BLaER1 treated with 17β-estradiol and CSF1 and Interleukin-3, amounts not matched to agents 10 nM and 100 nM (cell line): ENCODE data around the gene GRAMD1B.

Source experiments
- H3K27ac ChIP-seq, 11 experiments: shearing (Covaris generic); formaldehyde crosslinking; 2 replicates each; pipeline ENCODE4 v1.8.1; 2022
- H3K27me3 ChIP-seq, 11 experiments: shearing (Covaris generic); formaldehyde crosslinking; 2 replicates each; pipeline ENCODE4 v1.8.1; 2022
- H3K36me3 ChIP-seq, 11 experiments: shearing (Covaris generic); formaldehyde crosslinking; 2 replicates each; pipeline ENCODE4 v1.8.1; 2022
- H3K4me1 ChIP-seq, 10 experiments: shearing (Covaris generic); formaldehyde crosslinking; 2 replicates each; pipeline ENCODE4 v1.8.1; 2022
- H3K4me2 ChIP-seq, 11 experiments: shearing (Covaris generic); formaldehyde crosslinking; 2 replicates each; pipeline ENCODE4 v1.8.1; 2022
- H3K4me3 ChIP-seq, 10 experiments: shearing (Covaris generic); formaldehyde crosslinking; 2 replicates each; pipeline ENCODE4 v1.8.1; 2022
- H3K9ac ChIP-seq, 11 experiments: shearing (Covaris generic); formaldehyde crosslinking; 2 replicates each; pipeline ENCODE4 v1.8.1; 2022
- H3K9me3 ChIP-seq, 11 experiments: shearing (Covaris generic); formaldehyde crosslinking; replicated peaks in 1 of 11; 2 replicates each; pipeline ENCODE4 v1.8.1; 2022
- H4K20me1 ChIP-seq, 11 experiments: shearing (Covaris generic); formaldehyde crosslinking; 2 replicates each; pipeline ENCODE4 v1.8.1; 2022
- Cebpa-rat ChIP-seq, 11 experiments: shearing (Covaris generic); IDR thresholded peaks; 2 replicates each; pipeline ENCODE4 v1.8.1; 2022

Gene GRAMD1B

DNA sequence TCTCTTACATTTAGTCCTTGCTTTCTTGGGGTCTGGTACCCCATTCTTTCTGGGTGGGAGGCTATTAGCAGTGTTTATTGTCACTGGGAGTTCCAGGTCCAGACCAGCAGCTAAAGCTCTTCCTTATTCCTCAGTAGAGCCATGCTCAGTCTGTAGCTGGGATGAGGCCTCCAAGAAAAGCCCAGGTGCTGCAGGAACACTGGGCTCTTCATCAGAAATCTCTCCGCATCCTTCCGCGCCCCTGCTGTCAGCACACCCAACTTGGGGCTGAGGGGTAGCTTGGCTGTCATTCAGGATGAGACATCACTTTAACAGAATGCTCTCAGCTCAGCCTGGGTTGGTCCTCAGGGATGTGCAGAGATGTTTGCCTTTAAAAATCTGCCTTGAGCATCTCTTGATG is 97.5 kb downstream of the GRAMD1B start:
- H3K9ac ChIP-seq, result no peak overlapping the region
- H3K27me3 ChIP-seq, result no peaks in the 10 kb centered on the region
- H3K9me3 ChIP-seq, result no peaks in the 10 kb centered on the region
- H3K4me3 ChIP-seq, result no peak overlapping the region
- peaks cover 0 to 24% (median 0%) of the 10 kb centered on the region in 11 experiments; a peak in 6 of 22 replicates for H4K20me1 ChIP-seq
- no peak overlapping the region for H3K27ac ChIP-seq
- no peak for TF ChIP-seq Cebpa-rat (IDR thresholded peaks at IDR 0.05)
- H3K4me1 ChIP-seq, result no peaks in the 10 kb centered on the region; a peak in 1 of 20 replicates
- H3K4me2 ChIP-seq, result no peak overlapping the region
- 0 out of 22 replicates have a peak, but pooled peaks cover 0 to 5% (median 0%) of the 10 kb centered on the region in 11 experiments for H3K36me3 ChIP-seq

DNA sequence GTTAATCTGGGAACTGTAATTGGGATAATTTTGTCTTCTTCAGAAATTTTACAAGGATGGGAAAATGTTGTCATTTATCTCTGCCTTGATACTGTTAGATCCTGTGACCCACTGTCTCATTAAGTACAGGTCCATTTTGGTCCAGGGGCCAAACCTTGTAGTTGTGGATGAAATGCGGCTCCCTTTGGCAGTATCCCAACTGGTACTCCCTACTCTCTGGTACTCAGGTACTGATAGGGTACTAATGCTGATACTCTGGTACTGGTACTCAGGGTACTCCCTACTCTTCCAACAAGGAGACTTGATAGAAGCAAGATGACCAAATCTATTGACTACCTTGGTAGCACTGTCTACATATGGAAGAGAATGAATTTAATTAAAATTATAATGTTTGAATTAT is 97.9 kb downstream of the GRAMD1B start:
- H4K20me1 ChIP-seq, result peaks cover 0 to 24% (median 0%) of the 10 kb centered on the region in 11 experiments; a peak in 6 of 22 replicates

DNA sequence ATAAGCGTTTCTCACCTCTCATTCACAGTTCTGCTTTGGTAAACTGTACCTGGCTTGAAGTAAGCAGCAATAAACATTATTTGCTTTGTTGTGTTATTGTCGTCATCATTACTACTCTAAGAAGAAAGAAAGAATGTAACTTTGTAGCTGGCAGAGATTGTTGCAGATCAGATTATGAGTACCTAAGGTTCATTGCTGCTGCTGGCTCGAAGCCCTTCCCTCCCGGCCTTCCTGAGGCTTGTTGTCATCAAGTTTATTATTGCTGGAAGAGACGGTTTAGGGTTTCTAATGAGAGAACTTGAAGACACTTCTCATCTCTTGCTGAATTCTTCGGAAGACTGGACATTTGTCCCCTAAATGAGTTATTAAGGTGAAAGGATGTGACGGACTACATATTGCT is 101.3 kb downstream of the GRAMD1B start:
- H3K4me2 ChIP-seq, result no peak overlapping the region
- H3K36me3 ChIP-seq, result 0 out of 22 replicates have a peak, but pooled peaks cover 0 to 7% (median 0%) of the 10 kb centered on the region in 11 experiments
- H3K4me3 ChIP-seq, result no peak overlapping the region
- H3K4me1 ChIP-seq, result peaks cover 0 to 7% (median 0%) of the 10 kb centered on the region in 10 experiments; a peak in 4 of 20 replicates
- H3K9me3 ChIP-seq, result no peaks in the 10 kb centered on the region
- peaks cover 0 to 14% (median 0%) of the 10 kb centered on the region in 11 experiments; a peak in 4 of 22 replicates for H4K20me1 ChIP-seq
- H3K27ac ChIP-seq, result no peak overlapping the region
- no peak for TF ChIP-seq Cebpa-rat (IDR thresholded peaks at IDR 0.05)
- no peaks in the 10 kb centered on the region for H3K27me3 ChIP-seq
- H3K9ac ChIP-seq, result no peak overlapping the region

More for the DNA sequence above, 97.9 kb downstream of the GRAMD1B start:
- H3K4me3 ChIP-seq, result no peak overlapping the region
- no peak overlapping the region for H3K4me2 ChIP-seq
- no peak overlapping the region for H3K27ac ChIP-seq
- H3K9me3 ChIP-seq, result no peaks in the 10 kb centered on the region
- no peak for TF ChIP-seq Cebpa-rat (IDR thresholded peaks at IDR 0.05)
- no peaks in the 10 kb centered on the region; a peak in 1 of 20 replicates for H3K4me1 ChIP-seq
- no peaks in the 10 kb centered on the region for H3K27me3 ChIP-seq
- H3K36me3 ChIP-seq, result 0 out of 22 replicates have a peak, but pooled peaks cover 0 to 7% (median 0%) of the 10 kb centered on the region in 11 experiments
- no peak overlapping the region for H3K9ac ChIP-seq

DNA sequence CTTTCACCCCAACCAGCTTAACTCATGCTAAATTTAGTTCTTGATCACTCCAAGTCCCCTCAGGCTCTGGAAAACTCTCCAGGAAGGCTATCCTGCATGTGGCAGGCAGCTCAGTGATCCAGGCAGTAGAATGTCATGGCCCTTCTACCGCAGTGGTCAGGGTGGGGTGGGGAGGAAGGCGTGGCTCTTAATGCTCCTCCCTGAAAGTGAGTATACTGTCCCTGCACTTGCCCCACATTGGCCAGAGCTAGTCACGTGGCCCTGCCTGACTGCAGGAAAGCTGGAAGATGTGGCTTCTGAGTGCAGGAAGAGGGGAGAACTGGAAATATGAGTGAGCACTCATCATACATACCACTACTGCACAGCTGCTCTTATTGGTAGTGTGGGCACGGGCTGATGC is 102.1 kb downstream of the GRAMD1B start:
- Histone ChIP-seq H3K9ac (no peak overlapping the region), H3K27ac (no peak overlapping the region), H3K4me2 (peak overlapping the region in 2 of 11 experiments; percentile 8 to 26; a peak in 1 of 22 replicates), H4K20me1 (peaks cover 0 to 7% (median 0%) of the 10 kb centered on the region in 11 experiments; a peak in 3 of 22 replicates), H3K27me3 (no peaks in the 10 kb centered on the region), H3K4me1 (peaks cover 0 to 15% (median 0%) of the 10 kb centered on the region in 10 experiments; a peak in 4 of 20 replicates), H3K36me3 (0 out of 22 replicates have a peak, but pooled peaks cover 0 to 7% (median 0%) of the 10 kb centered on the region in 11 experiments), H3K4me3 (no peak overlapping the region), H3K9me3 (no peaks in the 10 kb centered on the region)
- no peak for TF ChIP-seq Cebpa-rat (IDR thresholded peaks at IDR 0.05)

DNA sequence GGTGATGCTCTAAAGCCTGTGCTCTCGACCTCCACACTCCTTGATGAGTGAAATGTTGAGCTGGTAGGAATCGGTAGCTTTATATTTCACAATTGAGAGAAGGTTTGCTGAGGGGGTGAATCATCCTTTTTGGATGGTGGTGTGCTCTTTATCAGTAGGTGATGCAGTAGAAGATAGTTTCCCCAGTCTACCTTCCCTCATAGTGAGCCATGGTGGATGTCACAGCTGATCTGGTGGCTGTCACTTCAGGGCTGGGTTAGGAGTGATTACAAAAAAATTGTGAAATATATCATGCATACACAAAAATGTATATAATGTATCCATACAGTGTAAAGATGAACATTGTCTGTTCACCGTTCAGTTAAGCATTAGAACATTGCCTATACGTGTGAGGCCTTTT is 105.3 kb downstream of the GRAMD1B start:
- H3K4me3 ChIP-seq, result no peak overlapping the region
- H3K4me1 ChIP-seq, result peaks cover 0 to 25% (median 0%) of the 10 kb centered on the region in 10 experiments; a peak in 4 of 20 replicates
- 0 out of 22 replicates have a peak, but pooled peaks cover 0 to 7% (median 0%) of the 10 kb centered on the region in 11 experiments for H3K36me3 ChIP-seq
- no peak overlapping the region for H3K27ac ChIP-seq
- H4K20me1 ChIP-seq, result no peaks in the 10 kb centered on the region; a peak in 1 of 22 replicates
- H3K9me3 ChIP-seq, result no peaks in the 10 kb centered on the region
- no peak overlapping the region for H3K4me2 ChIP-seq
- no peak for TF ChIP-seq Cebpa-rat (IDR thresholded peaks at IDR 0.05)
- no peak overlapping the region for H3K9ac ChIP-seq
- H3K27me3 ChIP-seq, result no peaks in the 10 kb centered on the region

DNA sequence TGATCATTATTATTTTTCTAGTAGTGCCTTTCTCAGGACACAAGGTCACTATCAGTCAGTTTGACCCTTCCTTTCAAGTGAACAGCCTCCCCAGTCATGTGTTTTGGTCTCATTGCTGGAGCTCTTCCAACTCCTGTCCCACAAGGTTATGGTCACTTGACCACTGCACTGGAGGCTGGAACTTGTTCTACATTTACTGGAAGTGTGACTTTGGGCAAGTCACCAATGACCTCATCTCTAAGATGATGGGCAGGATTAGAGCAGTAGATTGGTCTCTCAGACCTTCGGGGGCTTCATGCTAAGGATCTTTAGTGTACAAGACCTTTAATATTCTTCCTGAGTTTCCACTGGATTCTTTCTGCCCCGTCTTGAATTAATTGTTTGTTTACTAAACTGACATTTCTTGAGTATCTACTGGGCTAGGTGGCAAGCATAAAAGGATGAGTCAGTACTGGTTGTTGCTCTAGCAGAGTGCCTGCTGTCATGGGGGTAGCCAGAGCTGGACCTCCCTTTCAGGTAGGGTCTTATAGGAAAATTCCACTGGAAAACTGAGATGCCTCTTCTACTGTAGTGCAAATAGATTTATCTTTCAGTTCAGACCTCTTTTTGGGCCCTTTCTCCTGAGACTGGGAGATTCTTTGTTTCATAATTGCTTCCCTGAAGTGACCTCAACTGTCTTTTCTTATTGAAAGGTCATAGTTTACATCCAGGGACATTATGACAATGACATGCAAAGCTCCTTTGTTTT is 106.8 kb downstream of the GRAMD1B start:
- Histone ChIP-seq H3K27me3 (no peaks in the 10 kb centered on the region), H3K27ac (peak overlapping the region in 1 of 11 experiments; percentile 18; a peak in 1 of 22 replicates), H3K9ac (peak overlapping the region in 1 of 11 experiments; percentile 9; a peak in 1 of 22 replicates), H3K4me1 (peaks cover under 1 to 25% (median 5%) of the 10 kb centered on the region in 10 experiments; a peak in 19 of 20 replicates), H4K20me1 (no peaks in the 10 kb centered on the region; a peak in 2 of 22 replicates), H3K9me3 (no peaks in the 10 kb centered on the region), H3K4me2 (peak overlapping the region in 2 of 11 experiments; percentile 48 to 59; a peak in 3 of 22 replicates), H3K36me3 (0 out of 22 replicates have a peak, but pooled peaks cover 0 to 7% (median 0%) of the 10 kb centered on the region in 11 experiments), H3K4me3 (no peak overlapping the region)
- TF ChIP-seq Cebpa-rat (IDR thresholded peaks at IDR 0.05), result no peak

DNA sequence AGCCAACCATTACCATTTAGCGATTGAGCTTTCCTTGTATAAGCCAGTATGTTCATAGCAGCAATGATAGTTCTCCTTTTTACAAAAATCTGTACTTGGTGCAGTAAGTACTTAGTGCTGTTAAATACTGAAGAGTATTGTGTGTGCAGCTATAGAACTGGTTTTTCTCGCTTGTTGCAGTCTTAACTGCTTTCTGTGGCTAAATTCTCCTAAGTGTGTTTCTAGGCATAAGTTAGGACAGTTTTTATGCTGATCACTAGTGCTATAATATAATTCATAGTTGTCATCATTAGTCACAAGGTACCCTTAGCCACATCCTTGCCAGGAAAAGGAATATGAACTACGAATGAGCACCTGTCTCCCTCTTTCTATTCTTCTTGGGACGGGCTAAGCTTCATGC is 107.7 kb downstream of the GRAMD1B start:
- Histone ChIP-seq H3K36me3 (0 out of 22 replicates have a peak, but pooled peaks cover 0 to under 1% (median 0%) of the 10 kb centered on the region in 11 experiments), H3K9ac (no peak overlapping the region), H3K4me1 (peaks cover 6 to 29% (median 14%) of the 10 kb centered on the region in 10 experiments; a peak in 19 of 20 replicates), H3K27ac (peak overlapping the region in 1 of 11 experiments; percentile 18; a peak in 1 of 22 replicates), H3K27me3 (no peaks in the 10 kb centered on the region), H3K4me2 (peak overlapping the region in 1 of 11 experiments; percentile 59; a peak in 1 of 22 replicates), H4K20me1 (no peaks in the 10 kb centered on the region; a peak in 2 of 22 replicates), H3K9me3 (no peaks in the 10 kb centered on the region), H3K4me3 (no peak overlapping the region)
- no peak for TF ChIP-seq Cebpa-rat (IDR thresholded peaks at IDR 0.05)

DNA sequence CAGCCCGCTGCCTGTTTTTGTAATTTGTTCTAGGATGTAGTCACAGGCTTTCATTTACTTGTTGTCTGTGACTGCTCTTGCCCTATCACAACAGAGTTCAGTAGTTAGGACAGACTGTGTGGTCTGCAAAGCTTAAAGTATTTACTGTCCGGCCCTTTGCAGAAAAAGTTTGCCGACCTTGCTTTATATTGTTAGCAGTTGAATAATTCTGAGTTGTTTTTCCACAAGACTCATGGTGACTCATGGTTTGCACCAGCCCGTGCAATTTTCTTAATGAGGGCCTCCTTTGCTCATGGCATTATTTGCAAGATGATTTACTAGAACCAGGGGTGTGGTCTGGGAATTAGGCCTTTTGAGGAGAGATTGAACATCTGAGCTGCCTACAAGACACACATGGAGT is 113.7 kb downstream of the GRAMD1B start:
- Histone ChIP-seq H3K9me3 (no peaks in the 10 kb centered on the region), H3K4me1 (peaks cover 51 to 70% (median 60%) of the 10 kb centered on the region in 10 experiments), H3K27ac (peak overlapping the region in 4 of 11 experiments; percentile 1 to 56 (median 20); a peak in 3 of 22 replicates), H3K36me3 (no peaks in the 10 kb centered on the region), H4K20me1 (peaks cover 0 to 20% (median 0%) of the 10 kb centered on the region in 11 experiments; a peak in 5 of 22 replicates), H3K9ac (peak overlapping the region in 2 of 11 experiments; percentile 18 to 44; a peak in 1 of 22 replicates), H3K4me2 (peak overlapping the region in 9 of 11 experiments; percentile 63 to 90 (median 72); a peak in 12 of 22 replicates), H3K27me3 (no peaks in the 10 kb centered on the region), H3K4me3 (no peak overlapping the region)
- TF ChIP-seq Cebpa-rat (IDR thresholded peaks at IDR 0.05), result no peak
